ENCODE results near the gene EFHD2. TPM values are rescaled to one million over a fixed set of nuclear protein-coding genes. Genes with fewer than 3 reads are reported as not detected.

The EFHD2 gene
- total RNA-seq, 1 donor from 2014 or later: 26.0 TPM

DNA sequence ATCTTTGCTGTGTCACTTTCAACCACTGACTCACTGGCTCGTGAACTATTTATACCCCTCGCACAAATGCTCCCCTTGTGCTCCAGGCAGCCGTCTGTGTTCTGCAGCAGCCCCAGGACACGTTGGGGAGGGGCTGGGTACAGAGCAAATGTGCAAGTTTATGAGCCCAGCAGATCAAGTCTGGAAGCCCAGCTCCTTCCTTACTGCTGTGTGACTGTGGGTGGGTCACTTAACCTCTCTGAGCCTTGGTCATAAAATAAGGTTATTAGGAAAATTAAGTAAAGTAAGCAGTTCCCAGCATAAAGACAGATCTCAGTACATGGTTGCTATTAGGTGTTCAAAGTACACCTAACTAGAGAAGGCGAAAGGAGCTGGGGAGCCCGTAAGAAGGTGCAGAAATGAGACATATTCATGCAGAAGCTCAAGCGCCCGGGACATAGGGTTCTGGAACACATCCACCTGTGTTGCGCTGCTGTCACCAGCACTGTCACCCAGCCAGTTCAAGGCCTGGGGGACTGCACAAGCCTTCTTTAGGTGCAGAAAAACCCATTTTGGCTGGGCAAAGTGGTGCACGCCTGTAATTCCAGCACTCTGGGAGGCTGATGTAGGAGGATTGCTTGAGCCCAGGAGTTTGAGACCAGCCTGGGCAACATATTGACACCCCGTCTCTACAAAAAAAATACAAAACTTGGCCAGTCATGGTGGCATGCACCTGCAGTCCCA, 13.8 kb downstream of the EFHD2 start:
- Histone ChIP-seq H3K4me1 (ENCODE audit: insufficient read depth, low read length) (peaks cover 29% of the 10 kb centered on the region), H3K4me2 (ENCODE audit: low read length) (no peak overlapping the region), H3K9ac (ENCODE audit: low read length) (no peak overlapping the region), H3K27ac (ENCODE audit: low read depth, low read length) (no peak overlapping the region), H3K36me3 (ENCODE audit: insufficient read depth, low read length) (no peaks in the 10 kb centered on the region), H4K20me1 (ENCODE audit: insufficient read depth, low read length) (peaks cover 76% of the 10 kb centered on the region), H3K27me3 (ENCODE audit: insufficient read depth, low read length) (no peaks in the 10 kb centered on the region), H3K9me3 (ENCODE audit: insufficient read depth, low read depth, low read length) (no peaks in the 10 kb centered on the region), H3K4me3 (ENCODE audit: insufficient read depth, low read depth, low read length) (no peak overlapping the region), H3K79me2 (ENCODE audit: insufficient read depth, low read length) (peaks cover 45% of the 10 kb centered on the region), H2AFZ (ENCODE audit: low read depth, low read length) (no peak overlapping the region)
- Mint-ChIP-seq H3K36me3 (ENCODE audit: low read depth, unreplicated experiment) (peaks cover 13% of the 10 kb centered on the region), H3K4me1 (ENCODE audit: low read depth, unreplicated experiment) (peaks cover 22% of the 10 kb centered on the region), H3K27ac (ENCODE audit: unreplicated experiment) (no peak overlapping the region), H3K4me3 (ENCODE audit: unreplicated experiment) (no peak overlapping the region), H3K27me3 (ENCODE audit: low read depth, unreplicated experiment) (no peaks in the 10 kb centered on the region), H3K9me3 (ENCODE audit: unreplicated experiment) (peaks cover 11% of the 10 kb centered on the region)
- FAIRE-seq (no peak), DNase-seq (ENCODE audit: low read depth) (no peak)
- TF ChIP-seq, protein P1, sequence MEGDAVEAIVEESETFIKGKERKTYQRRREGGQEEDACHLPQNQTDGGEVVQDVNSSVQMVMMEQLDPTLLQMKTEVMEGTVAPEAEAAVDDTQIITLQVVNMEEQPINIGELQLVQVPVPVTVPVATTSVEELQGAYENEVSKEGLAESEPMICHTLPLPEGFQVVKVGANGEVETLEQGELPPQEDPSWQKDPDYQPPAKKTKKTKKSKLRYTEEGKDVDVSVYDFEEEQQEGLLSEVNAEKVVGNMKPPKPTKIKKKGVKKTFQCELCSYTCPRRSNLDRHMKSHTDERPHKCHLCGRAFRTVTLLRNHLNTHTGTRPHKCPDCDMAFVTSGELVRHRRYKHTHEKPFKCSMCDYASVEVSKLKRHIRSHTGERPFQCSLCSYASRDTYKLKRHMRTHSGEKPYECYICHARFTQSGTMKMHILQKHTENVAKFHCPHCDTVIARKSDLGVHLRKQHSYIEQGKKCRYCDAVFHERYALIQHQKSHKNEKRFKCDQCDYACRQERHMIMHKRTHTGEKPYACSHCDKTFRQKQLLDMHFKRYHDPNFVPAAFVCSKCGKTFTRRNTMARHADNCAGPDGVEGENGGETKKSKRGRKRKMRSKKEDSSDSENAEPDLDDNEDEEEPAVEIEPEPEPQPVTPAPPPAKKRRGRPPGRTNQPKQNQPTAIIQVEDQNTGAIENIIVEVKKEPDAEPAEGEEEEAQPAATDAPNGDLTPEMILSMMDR (IDR thresholded peaks at IDR 0.05; ENCODE audit: insufficient read depth, low read depth, low read length): no peak
- no peak for TF ChIP-seq EZH2 (IDR thresholded peaks at IDR 0.05; ENCODE audit: insufficient read depth, low read length)

- Histone ChIP-seq H3K4me3 (ENCODE audit: insufficient read depth, low read depth, low read length) (no peak overlapping the region), H3K4me1 (ENCODE audit: insufficient read depth, low read length) (peaks cover 22% of the 10 kb centered on the region), H3K27me3 (ENCODE audit: insufficient read depth, low read length) (no peaks in the 10 kb centered on the region), H3K9ac (ENCODE audit: low read length) (no peak overlapping the region), H4K20me1 (ENCODE audit: insufficient read depth, low read length) (peaks cover 69% of the 10 kb centered on the region), H3K9me3 (ENCODE audit: insufficient read depth, low read depth, low read length) (no peaks in the 10 kb centered on the region), H3K36me3 (ENCODE audit: insufficient read depth, low read length) (no peaks in the 10 kb centered on the region), H3K79me2 (ENCODE audit: insufficient read depth, low read length) (peaks cover 38% of the 10 kb centered on the region), H3K27ac (ENCODE audit: low read depth, low read length) (no peak overlapping the region), H3K4me2 (ENCODE audit: low read length) (no peak overlapping the region), H2AFZ (ENCODE audit: low read depth, low read length) (no peak overlapping the region)
- TF ChIP-seq, protein P1 (IDR thresholded peaks at IDR 0.05; ENCODE audit: insufficient read depth, low read depth, low read length): no peak
- TF ChIP-seq EZH2 (IDR thresholded peaks at IDR 0.05; ENCODE audit: insufficient read depth, low read length): no peak
- peaks cover 11% of the 10 kb centered on the region for H3K9me3 Mint-ChIP-seq (ENCODE audit: unreplicated experiment)
- DNase-seq (ENCODE audit: low read depth): no peak
- FAIRE-seq: no peak
- peaks cover 18% of the 10 kb centered on the region for H3K4me1 Mint-ChIP-seq (ENCODE audit: low read depth, unreplicated experiment)
- H3K4me3 Mint-ChIP-seq (ENCODE audit: unreplicated experiment): no peak overlapping the region
- no peaks in the 10 kb centered on the region for H3K27me3 Mint-ChIP-seq (ENCODE audit: low read depth, unreplicated experiment)
- no peak overlapping the region for H3K27ac Mint-ChIP-seq (ENCODE audit: unreplicated experiment)
- peaks cover 13% of the 10 kb centered on the region for H3K36me3 Mint-ChIP-seq (ENCODE audit: low read depth, unreplicated experiment)
Measured at GRCh38 chr1:15424146-15424667, 14.5 kb downstream of the EFHD2 start.

DNA sequence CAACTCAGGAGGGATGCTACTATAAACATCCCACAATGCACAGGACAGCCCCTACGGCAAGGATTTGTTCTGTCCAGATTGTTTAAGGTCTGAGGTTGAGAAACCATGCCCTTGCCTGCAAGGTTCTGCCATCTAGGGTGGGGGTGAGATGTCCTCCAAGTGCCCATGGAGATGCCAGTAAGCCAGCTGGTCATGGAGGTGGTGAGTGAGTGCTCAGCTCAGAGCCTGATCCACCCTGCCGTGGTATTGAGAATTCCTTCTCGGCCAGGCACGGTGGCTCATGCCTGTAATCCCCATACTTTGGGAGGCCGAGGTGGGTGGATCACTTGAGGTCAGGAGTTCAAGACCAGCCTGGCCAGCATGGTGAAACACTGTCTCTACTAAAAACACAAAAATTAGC, 15.3 kb downstream of the EFHD2 start:
- Histone ChIP-seq H3K36me3 (ENCODE audit: insufficient read depth, low read length) (no peaks in the 10 kb centered on the region), H3K4me3 (ENCODE audit: insufficient read depth, low read depth, low read length) (no peak overlapping the region), H3K4me1 (ENCODE audit: insufficient read depth, low read length) (peaks cover 22% of the 10 kb centered on the region), H3K27ac (ENCODE audit: low read depth, low read length) (no peak overlapping the region), H3K4me2 (ENCODE audit: low read length) (no peak overlapping the region), H3K9ac (ENCODE audit: low read length) (no peak overlapping the region), H4K20me1 (ENCODE audit: insufficient read depth, low read length) (peaks cover 67% of the 10 kb centered on the region), H3K9me3 (ENCODE audit: insufficient read depth, low read depth, low read length) (no peaks in the 10 kb centered on the region), H2AFZ (ENCODE audit: low read depth, low read length) (no peak overlapping the region), H3K27me3 (ENCODE audit: insufficient read depth, low read length) (no peaks in the 10 kb centered on the region), H3K79me2 (ENCODE audit: insufficient read depth, low read length) (peaks cover 30% of the 10 kb centered on the region)
- no peaks in the 10 kb centered on the region for H3K27me3 Mint-ChIP-seq (ENCODE audit: low read depth, unreplicated experiment)
- H3K9me3 Mint-ChIP-seq (ENCODE audit: unreplicated experiment): peaks cover 9% of the 10 kb centered on the region
- TF ChIP-seq, protein P1 (IDR thresholded peaks at IDR 0.05; ENCODE audit: insufficient read depth, low read depth, low read length): no peak
- no peak for TF ChIP-seq EZH2 (IDR thresholded peaks at IDR 0.05; ENCODE audit: insufficient read depth, low read length)
- no peak overlapping the region for H3K27ac Mint-ChIP-seq (ENCODE audit: unreplicated experiment)
- FAIRE-seq (no peak), DNase-seq (ENCODE audit: low read depth) (no peak)
- no peak overlapping the region for H3K4me3 Mint-ChIP-seq (ENCODE audit: unreplicated experiment)
- peaks cover 13% of the 10 kb centered on the region for H3K36me3 Mint-ChIP-seq (ENCODE audit: low read depth, unreplicated experiment)
- H3K4me1 Mint-ChIP-seq (ENCODE audit: low read depth, unreplicated experiment): peaks cover 18% of the 10 kb centered on the region
